ENCODE data around the gene ARHGEF7.

Gene ARHGEF7

DNA sequence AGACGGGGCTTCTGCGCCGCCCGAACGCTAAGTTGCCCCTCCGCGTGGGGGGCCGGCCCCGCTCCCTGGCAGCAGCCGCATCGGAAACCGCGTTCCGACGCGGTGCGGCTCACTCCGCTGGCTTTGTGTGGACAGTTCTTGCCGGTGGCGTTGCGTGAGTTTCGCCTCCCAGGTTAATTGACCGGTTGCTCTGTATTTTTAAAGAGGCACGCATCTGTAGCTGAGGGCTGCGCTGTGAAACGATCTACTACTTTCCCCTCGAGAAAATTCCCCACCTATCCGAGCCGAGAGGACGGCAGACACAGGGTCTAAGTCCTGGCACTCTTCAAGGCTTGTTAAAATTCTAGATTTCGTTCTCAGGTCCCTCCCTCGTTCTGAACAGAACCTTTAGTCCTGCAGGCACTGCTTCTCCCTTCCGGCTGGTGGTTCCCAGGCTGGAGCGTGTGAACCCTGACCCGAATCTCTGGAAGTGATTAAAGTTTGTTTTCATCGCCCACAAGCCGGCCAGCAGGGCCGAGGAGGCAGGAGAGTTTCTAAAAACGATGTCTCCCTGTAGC is 933 bp downstream of the ARHGEF7 start:
- TF ChIP-seq POLR2AphosphoS5 (IDR thresholded peaks at IDR 0.05; ENCODE audit: low read depth, low read length) (no peak), POLR2A (IDR thresholded peaks at IDR 0.05; ENCODE audit: low read depth, low read length) (no peak), TAF1 (IDR thresholded peaks at IDR 0.05; ENCODE audit: borderline replicate concordance, low read depth, low read length) (no peak)
- DNase-seq (ENCODE audit: insufficient read length) (no peak), FAIRE-seq (no peak)

DNA sequence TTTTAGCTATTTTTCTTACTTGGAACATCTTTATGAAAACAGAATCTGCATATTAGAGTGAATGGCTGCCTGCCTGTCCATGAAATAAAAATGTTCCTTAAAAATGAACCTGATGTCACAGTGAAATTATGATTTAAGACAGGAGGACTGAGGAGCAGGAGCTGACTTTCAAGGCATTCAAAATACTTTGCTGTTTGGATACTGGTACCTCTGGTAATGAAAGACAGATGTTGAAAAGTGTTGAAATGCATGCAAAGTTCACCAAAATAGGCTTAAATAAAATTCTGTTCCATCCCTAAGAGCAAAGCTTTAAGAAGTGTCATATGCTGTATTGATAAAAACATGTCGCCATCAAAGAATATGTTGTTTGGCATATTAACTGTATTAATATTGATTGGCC is 1.7 kb downstream of the ARHGEF7 start:
- no peak for FAIRE-seq
- no peak for DNase-seq (ENCODE audit: insufficient read length)
- no peak for TF ChIP-seq POLR2AphosphoS5 (IDR thresholded peaks at IDR 0.05; ENCODE audit: low read depth, low read length)
- TF ChIP-seq POLR2A (IDR thresholded peaks at IDR 0.05; ENCODE audit: low read depth, low read length): no peak
- TF ChIP-seq TAF1 (IDR thresholded peaks at IDR 0.05; ENCODE audit: borderline replicate concordance, low read depth, low read length): no peak

DNA sequence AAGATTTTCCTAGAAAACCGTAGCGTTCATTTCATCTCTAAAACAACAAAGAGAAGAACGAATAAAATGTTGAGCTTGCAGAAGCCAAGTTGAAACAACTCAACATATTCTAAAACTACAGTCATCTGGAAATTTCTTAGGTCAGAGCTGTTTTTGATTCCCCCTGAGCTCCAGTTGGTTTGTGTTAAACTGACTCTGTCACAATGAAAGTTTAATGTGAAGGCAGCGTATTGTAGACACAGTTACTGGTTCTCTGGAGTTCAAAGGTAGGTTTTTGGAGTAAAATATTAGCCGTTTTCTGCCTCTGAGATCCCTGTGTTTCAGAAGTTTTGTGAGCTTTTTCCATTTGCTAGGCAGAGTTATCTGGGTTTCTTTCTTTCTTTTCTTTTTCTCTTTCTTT is 2.2 kb downstream of the ARHGEF7 start:
- no peak for TF ChIP-seq POLR2A (IDR thresholded peaks at IDR 0.05; ENCODE audit: low read depth, low read length)
- TF ChIP-seq POLR2AphosphoS5 (IDR thresholded peaks at IDR 0.05; ENCODE audit: low read depth, low read length): no peak
- TF ChIP-seq TAF1 (IDR thresholded peaks at IDR 0.05; ENCODE audit: borderline replicate concordance, low read depth, low read length): no peak
- no peak for DNase-seq (ENCODE audit: insufficient read length)
- FAIRE-seq: no peak

DNA sequence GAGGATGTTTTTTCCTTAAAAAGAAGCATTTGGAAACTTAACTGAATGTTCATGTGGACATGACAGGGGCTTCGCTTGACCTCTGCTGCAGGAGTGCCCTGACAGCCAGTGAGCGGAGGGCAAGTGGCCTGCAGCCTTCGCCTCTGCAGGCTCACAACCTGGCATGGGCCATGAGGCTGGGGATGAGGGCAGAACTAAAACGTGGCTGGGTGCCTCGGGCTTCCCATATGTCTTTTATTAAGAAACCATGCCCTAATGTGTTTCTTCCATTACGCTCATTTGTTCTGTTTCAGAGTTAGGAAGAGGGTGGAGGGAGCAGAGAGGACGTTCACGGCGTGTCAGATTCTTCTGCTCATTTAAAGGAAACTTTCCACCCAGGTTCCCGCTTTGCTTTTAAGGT is 2.9 kb downstream of the ARHGEF7 start:
- DNase-seq (ENCODE audit: insufficient read length) (no peak), FAIRE-seq (no peak)
- TF ChIP-seq POLR2A (IDR thresholded peaks at IDR 0.05; ENCODE audit: low read depth, low read length) (no peak), TAF1 (IDR thresholded peaks at IDR 0.05; ENCODE audit: borderline replicate concordance, low read depth, low read length) (no peak), POLR2AphosphoS5 (IDR thresholded peaks at IDR 0.05; ENCODE audit: low read depth, low read length) (no peak)

DNA sequence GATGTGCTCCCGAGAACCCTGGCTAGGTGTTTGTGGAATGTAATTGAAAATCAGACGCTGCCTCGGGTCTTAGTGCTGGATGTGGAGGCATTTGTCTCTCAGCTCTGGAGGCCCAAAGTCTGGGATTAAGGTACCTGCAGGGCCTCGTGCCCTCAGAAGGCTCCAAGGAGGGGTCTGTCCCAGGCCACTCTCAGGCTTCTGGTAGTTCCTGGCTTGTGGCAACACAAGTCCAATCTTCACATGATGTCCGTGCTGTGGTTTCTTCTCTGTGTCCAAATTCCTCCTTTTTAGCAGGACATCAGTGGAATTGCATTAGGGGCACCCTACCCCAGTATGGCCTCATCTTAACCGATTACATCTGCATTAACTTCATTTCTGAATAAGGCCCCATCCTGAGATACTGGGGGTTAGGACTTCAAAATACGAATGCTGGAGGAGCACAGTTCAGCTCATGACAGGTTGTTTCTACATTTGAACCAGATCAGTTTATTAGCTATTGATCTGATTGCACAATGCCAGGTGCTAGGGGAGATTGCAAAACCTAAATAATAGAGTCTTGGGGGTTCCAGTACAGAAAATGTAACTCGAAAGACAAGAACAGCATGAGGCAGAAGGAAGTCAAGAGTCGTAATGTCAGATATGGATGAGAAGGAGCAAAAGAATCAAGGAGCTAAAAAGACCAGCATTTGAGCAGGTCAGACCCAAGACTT is 3.9 kb downstream of the ARHGEF7 start:
- DNase-seq (ENCODE audit: insufficient read length): no peak
- no peak for TF ChIP-seq POLR2AphosphoS5 (IDR thresholded peaks at IDR 0.05; ENCODE audit: low read depth, low read length)
- no peak for TF ChIP-seq POLR2A (IDR thresholded peaks at IDR 0.05; ENCODE audit: low read depth, low read length)
- TF ChIP-seq TAF1 (IDR thresholded peaks at IDR 0.05; ENCODE audit: borderline replicate concordance, low read depth, low read length): no peak
- no peak for FAIRE-seq

DNA sequence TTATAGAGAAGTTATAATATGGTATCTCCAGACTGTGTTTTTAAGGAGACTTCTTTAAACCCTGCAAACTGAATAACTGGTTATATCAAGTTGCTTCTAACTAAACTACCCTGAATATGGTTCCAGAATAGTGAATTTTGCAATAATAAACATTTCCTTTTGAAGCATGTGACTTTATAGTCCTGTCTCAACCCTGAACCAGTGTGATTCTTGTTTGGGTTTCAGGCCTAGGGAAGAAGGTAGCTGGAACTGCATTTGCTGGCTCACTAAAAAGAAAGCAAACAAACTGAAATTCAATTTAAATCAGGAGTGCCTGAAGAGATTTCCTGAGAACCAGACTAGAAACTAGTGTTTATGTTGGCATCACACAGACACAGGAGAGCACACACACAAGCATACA is 4.9 kb downstream of the ARHGEF7 start:
- DNase-seq (ENCODE audit: insufficient read length) (no peak), FAIRE-seq (no peak)
- no peak for TF ChIP-seq TAF1 (IDR thresholded peaks at IDR 0.05; ENCODE audit: borderline replicate concordance, low read depth, low read length)
- TF ChIP-seq POLR2A (IDR thresholded peaks at IDR 0.05; ENCODE audit: low read depth, low read length): no peak
- TF ChIP-seq POLR2AphosphoS5 (IDR thresholded peaks at IDR 0.05; ENCODE audit: low read depth, low read length): no peak

DNA sequence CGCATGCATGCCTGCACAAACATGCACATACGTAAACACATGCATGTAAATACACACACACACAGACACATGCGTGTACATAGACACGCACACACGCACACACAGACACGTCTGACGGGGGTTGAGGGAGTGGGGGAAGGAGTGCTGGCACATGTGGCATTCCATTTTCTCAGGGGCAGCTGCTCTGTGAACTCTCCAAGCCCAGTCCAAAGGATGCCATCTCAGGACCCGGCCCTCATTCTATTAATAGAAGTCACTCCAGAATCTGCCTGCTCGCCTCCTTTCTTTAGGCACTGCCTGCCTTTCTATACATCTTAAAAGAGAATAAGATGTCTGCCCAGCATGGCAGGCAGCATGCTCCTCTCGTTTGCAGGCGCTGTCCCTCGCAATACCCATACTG is 5.3 kb downstream of the ARHGEF7 start:
- DNase-seq (ENCODE audit: insufficient read length) (no peak), FAIRE-seq (no peak)
- TF ChIP-seq TAF1 (IDR thresholded peaks at IDR 0.05; ENCODE audit: borderline replicate concordance, low read depth, low read length): no peak
- no peak for TF ChIP-seq POLR2AphosphoS5 (IDR thresholded peaks at IDR 0.05; ENCODE audit: low read depth, low read length)
- TF ChIP-seq POLR2A (IDR thresholded peaks at IDR 0.05; ENCODE audit: low read depth, low read length): no peak

DNA sequence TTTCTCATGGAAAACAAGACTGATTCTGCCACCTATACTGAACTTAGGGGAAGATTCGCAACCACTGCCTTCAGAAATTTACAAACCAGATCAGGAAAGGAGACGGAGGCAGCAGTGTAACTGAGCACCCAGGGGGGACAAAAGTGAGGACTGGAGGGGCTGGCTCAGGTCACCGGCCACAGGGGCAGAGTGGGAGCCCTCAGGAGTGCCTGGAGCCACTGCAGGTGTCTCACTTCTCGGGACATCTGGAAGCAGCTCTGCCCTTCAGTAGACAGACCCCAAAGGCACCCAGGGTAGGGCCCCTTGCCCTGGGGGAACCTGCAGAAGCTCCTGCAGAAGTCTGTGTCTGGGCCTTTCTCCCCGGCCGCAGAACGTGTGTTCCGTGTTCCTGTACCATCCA is 5.8 kb downstream of the ARHGEF7 start:
- no peak for FAIRE-seq
- TF ChIP-seq POLR2A (IDR thresholded peaks at IDR 0.05; ENCODE audit: low read depth, low read length): no peak
- TF ChIP-seq POLR2AphosphoS5 (IDR thresholded peaks at IDR 0.05; ENCODE audit: low read depth, low read length): no peak
- TF ChIP-seq TAF1 (IDR thresholded peaks at IDR 0.05; ENCODE audit: borderline replicate concordance, low read depth, low read length): no peak
- no peak for DNase-seq (ENCODE audit: insufficient read length)

DNA sequence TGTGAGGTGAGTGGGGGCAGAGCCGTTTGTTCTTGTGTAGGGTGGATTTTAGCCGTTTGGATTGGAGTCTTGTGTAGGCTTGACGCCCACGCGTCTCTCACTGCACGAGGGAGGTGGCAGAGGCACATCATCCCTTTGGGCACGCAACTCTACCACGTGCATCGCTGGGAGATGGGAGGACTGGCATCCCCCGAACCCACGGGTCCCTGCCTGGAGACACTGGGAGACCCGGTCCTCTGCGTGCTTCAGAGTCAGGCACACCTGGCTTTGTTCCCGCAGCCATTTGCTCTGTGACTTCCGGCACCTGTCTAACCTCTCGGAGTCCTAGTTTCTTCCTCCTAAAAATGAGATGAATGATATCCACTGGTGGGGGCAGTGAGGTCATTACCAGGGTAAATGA is 6.4 kb downstream of the ARHGEF7 start:
- DNase-seq (ENCODE audit: insufficient read length) (no peak), FAIRE-seq (no peak)
- TF ChIP-seq POLR2AphosphoS5 (IDR thresholded peaks at IDR 0.05; ENCODE audit: low read depth, low read length): no peak
- TF ChIP-seq POLR2A (IDR thresholded peaks at IDR 0.05; ENCODE audit: low read depth, low read length): no peak
- no peak for TF ChIP-seq TAF1 (IDR thresholded peaks at IDR 0.05; ENCODE audit: borderline replicate concordance, low read depth, low read length)

DNA sequence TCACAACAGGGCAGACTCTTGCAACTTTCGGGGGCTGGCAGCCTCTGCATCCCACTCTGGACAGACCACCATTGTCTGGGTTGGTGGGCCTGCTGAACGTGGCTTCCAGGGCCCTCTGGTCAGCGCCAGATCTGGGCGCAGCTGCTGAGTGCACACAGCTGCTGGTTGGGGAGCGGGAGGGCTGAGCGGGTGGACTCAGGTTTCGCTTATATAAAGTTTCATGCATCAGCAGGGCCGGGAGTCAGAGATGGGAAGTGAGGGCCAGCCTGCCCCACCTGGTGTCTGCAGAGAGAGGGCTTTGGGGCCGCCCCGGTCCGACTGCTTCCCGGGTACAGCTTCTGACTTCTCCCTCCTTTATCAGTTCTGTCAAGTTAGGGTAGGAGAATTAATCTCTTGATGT is 6.9 kb downstream of the ARHGEF7 start:
- TF ChIP-seq TAF1 (IDR thresholded peaks at IDR 0.05; ENCODE audit: borderline replicate concordance, low read depth, low read length): no peak
- TF ChIP-seq POLR2A (IDR thresholded peaks at IDR 0.05; ENCODE audit: low read depth, low read length): no peak
- no peak for TF ChIP-seq POLR2AphosphoS5 (IDR thresholded peaks at IDR 0.05; ENCODE audit: low read depth, low read length)
- FAIRE-seq (no peak), DNase-seq (ENCODE audit: insufficient read length) (no peak)

DNA sequence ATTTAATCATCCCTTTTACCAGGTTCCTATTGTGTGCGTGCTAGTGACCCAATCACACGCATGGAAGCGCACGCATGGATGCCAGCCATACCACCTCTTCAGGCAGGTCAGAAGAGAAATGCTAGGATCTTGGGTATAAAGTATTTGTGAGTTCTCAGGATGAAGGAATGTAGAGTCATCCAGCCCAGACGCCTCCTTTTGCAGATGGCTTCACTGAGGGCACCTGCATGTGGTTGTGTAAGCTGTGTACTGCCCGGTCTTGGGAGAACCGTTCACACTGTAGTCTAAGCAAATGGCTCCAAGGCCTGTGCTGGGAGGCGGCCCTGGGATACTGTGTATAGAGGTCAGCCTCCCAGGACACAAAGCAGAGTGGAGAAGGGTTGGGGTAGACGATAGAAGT is 7.5 kb downstream of the ARHGEF7 start:
- TF ChIP-seq POLR2AphosphoS5 (IDR thresholded peaks at IDR 0.05; ENCODE audit: low read depth, low read length) (no peak), TAF1 (IDR thresholded peaks at IDR 0.05; ENCODE audit: borderline replicate concordance, low read depth, low read length) (no peak), POLR2A (IDR thresholded peaks at IDR 0.05; ENCODE audit: low read depth, low read length) (no peak)
- no peak for DNase-seq (ENCODE audit: insufficient read length)
- FAIRE-seq: no peak

DNA sequence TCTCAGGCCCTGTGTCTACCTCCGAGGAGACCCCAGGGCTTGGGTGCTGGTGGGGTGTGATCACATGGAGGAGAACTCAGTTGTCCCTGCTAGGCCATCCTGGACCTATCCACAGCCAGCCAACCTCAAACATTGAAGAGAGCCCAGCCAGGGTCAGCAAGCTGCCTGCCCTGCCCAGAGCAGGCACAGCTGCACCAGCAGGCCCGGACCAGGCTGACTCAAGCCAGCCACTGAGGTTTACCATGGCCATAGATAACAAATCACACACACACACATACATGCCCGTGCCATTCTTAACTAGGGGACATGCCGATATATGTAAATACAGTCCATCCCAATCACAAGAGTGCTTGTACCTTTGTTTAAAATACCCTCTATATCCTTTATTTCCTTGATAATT is 8.1 kb downstream of the ARHGEF7 start:
- TF ChIP-seq POLR2AphosphoS5 (IDR thresholded peaks at IDR 0.05; ENCODE audit: low read depth, low read length) (no peak), TAF1 (IDR thresholded peaks at IDR 0.05; ENCODE audit: borderline replicate concordance, low read depth, low read length) (no peak), POLR2A (IDR thresholded peaks at IDR 0.05; ENCODE audit: low read depth, low read length) (no peak)
- no peak for FAIRE-seq
- no peak for DNase-seq (ENCODE audit: insufficient read length)
